GM12872 (cell line): Measurements from ENCODE around the gene PDE3A.

Experiments used
- CTCF ChIP-seq: IDR thresholded peaks from 3 replicates; pipeline ENCODE4 v1.5.1; 2011; ENCODE audit warnings: low read depth, mild to moderate bottlenecking, low read length, moderate library complexity; ENCODE audit not compliant: insufficient read depth

The PDE3A gene

GRCh38 chr12:20525064-20525610, 156.8 kb downstream of the PDE3A start:
- TF ChIP-seq CTCF, result no peak

- TF ChIP-seq CTCF, result no peak
Observed at GRCh38 chr12:20527417-20528163, 159.3 kb downstream of the PDE3A start.

GRCh38 chr12:20528208-20528607, 159.9 kb downstream of the PDE3A start:
- TF ChIP-seq CTCF, result no peak

GRCh38 chr12:20546267-20546666, 177.9 kb downstream of the PDE3A start:
- TF ChIP-seq CTCF, result no peak

- no peak for TF ChIP-seq CTCF
Observed at GRCh38 chr12:20547816-20548575, 179.7 kb downstream of the PDE3A start.

- TF ChIP-seq CTCF, result no peak
Observed at GRCh38 chr12:20548611-20549010, 180.3 kb downstream of the PDE3A start.

- TF ChIP-seq CTCF, result peak; percentile 32; the same call in 2 of the 3 replicates
Observed at GRCh38 chr12:20549108-20549719, 180.9 kb downstream of the PDE3A start.
